NK-92 treated with Interleukin-12 subunit alpha and Interleukin-12 subunit beta, amount 100 ng/mL, for 24 hours (cell line): ENCODE measurements around the gene CLEC10A.

Experiments
- DNase-seq: peaks from one replicate; lab custom pipeline; 2025; lab: John Stamatoyannopoulos, UW

Gene CLEC10A

DNA sequence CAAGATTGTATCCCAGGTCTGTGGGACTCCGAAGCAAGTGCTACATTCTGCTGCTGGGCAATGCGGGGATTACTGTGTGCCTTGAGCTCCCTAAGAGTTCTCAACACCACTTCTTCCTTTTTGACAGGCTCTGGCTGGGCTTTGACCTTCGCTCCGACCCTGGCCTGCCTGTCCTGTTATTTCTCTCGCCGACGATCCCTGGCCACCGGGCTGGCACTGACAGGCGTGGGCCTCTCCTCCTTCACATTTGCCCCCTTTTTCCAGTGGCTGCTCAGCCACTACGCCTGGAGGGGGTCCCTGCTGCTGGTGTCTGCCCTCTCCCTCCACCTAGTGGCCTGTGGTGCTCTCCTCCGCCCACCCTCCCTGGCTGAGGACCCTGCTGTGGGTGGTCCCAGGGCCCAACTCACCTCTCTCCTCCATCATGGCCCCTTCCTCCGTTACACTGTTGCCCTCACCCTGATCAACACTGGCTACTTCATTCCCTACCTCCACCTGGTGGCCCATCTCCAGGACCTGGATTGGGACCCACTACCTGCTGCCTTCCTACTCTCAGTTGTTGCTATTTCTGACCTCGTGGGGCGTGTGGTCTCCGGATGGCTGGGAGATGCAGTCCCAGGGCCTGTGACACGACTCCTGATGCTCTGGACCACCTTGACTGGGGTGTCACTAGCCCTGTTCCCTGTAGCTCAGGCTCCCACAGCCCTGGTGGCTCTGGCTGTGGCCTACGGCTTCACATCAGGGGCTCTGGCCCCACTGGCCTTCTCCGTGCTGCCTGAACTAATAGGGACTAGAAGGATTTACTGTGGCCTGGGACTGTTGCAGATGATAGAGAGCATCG is 41.8 kb downstream of the CLEC10A start:
- no peak for DNase-seq

DNA sequence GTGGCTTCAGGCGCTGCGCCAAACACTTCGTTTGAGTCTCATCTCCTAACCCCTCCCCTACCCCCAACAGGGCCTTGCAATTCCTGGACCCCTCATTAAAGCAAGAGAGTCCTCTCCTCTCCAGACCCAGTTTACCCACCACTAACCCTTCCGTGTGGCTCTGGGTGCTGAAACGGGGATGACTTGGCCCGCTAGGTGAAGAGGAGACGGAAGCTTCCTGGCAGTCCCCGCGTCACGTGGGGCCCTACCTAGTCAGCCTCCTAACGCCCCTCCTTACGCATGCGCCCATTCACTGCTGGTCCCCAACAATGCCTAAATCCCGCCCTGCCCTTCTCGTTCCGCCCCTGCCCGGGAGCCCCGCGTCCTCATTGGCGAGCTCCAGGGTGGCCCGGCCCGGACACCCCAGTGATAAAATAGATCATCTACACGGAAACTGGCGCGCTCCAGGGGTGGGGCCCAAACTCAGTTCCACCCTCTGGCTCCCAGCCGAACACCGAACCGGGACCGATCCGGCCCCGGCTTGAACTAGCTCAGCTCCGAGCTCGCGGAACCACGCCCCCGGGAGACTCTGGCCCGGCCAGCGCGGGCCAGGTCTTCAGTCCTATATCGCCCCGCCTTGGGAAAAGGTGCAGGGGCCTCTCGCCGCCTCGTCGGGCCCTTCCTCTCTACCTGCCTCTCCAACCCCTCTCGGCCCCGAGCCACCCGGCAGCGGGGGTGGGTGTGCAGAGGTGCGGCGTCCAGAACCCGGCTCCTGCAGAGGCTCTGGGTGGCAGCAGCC is 44.3 kb downstream of the CLEC10A start, which contains the start of gene SLC16A13:
TSS of gene SLC16A13 (plus strand) at position 425 of the 778 bp plus-strand sequence. CDS start 368 bp downstream, outside the sequence.
- peak; percentile 92 for DNase-seq

DNA sequence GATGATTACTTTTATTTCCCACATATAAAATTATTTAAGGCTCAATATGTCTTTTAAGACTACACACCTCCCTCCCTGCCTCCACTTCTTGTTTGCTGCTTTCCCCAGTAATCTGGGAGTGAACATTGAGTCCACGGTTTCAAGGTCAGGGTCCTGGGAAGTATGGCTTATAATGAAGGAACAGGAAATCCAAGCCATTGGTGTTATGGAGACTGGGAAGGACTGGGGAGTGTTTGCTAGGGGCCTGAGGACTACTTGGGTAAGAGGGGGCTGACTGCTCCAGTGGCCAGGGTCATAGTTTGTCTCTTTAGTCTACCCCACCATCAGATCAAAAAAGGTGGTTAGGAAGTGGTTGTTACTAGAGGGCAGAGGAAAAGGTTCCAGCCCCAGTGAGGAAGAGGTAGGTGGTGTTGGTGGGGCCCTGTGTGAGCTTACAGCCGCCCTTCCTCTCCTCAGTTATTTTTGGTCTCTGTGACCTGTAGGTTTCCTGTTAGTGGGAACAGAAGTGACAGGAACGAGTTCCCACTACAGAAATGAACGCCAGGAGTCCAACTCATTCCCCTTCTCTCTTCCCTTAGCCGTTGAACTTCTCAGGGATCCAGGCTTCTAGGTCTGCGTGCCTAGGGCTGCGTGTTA is 45.0 kb downstream of the CLEC10A start:
- DNase-seq = peak; percentile 12

- DNase-seq = no peak
These were observed 50.4 kb downstream of the CLEC10A start for GRCh38 chr17:7029659-7030058.

DNA sequence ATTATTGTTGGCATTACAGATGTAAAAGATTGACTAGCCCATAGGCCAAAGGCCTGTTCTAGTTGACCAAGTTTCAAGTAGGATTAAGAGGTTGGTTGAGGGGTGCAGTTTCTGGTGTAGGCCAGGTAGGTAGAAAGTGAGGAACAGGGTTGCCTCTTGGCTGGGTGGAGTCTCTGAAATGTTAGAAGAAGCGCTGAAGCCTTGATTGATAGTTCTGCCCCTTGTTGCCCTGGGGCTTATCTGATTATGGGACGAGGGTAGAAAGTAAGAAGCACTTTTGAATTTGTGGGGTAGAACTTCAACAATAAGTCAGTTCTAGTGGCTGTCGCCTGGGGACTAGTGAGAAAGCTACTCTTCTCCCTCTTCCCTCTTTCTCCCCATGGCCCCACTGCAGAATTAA is 51.0 kb downstream of the CLEC10A start:
- DNase-seq = no peak

- no peak for DNase-seq
These were observed 52.7 kb downstream of the CLEC10A start for GRCh38 chr17:7027335-7027734.

- no peak for DNase-seq
These were observed 53.5 kb downstream of the CLEC10A start for GRCh38 chr17:7026471-7027115.

- DNase-seq = no peak
These were observed 54.8 kb downstream of the CLEC10A start for GRCh38 chr17:7025245-7025644.
